ENCODE results near the gene GPR21. TPM values are rescaled to one million over a fixed set of nuclear protein-coding genes. Genes with fewer than 3 reads are reported as not detected.

The GPR21 gene
- total RNA-seq, 4 donors from 2014 or later, result 1.0 to 4.7 (median 1.0) TPM; not detected in 1

- H3K36me3 ChIP-seq, result peaks cover 42% of the 10 kb centered on the region
- H3K9me3 ChIP-seq, result no peaks in the 10 kb centered on the region
- 61% methylated on average over 2 of the region's 2 CpGs for WGBS
- H3K27ac ChIP-seq, result no peak overlapping the region
- H3K27me3 ChIP-seq, result no peaks in the 10 kb centered on the region
- no peak overlapping the region for H3K4me3 ChIP-seq
- no peaks in the 10 kb centered on the region for H3K4me1 ChIP-seq
- TF ChIP-seq EP300 (IDR thresholded peaks at IDR 0.05) (no peak), CTCF (IDR thresholded peaks at IDR 0.05) (no peak), POLR2A (IDR thresholded peaks at IDR 0.05) (no peak), POLR2AphosphoS5 (IDR thresholded peaks at IDR 0.05) (no peak)
- no peak for DNase-seq (ENCODE audit: low spot score in 2 of 2)
These were observed 29.7 kb downstream of the GPR21 start for GRCh38 chr9:123063177-123063598.

GRCh38 chr9:123063896-123064295 lies 30.4 kb downstream of the GPR21 start:
- Histone ChIP-seq H3K27ac (no peak overlapping the region), H3K4me3 (no peak overlapping the region), H3K27me3 (no peaks in the 10 kb centered on the region), H3K36me3 (peaks cover 42% of the 10 kb centered on the region), H3K4me1 (no peaks in the 10 kb centered on the region), H3K9me3 (no peaks in the 10 kb centered on the region)
- no peak for DNase-seq (ENCODE audit: low spot score in 2 of 2)
- 95% methylated on average over 11 of the region's 11 CpGs for WGBS
- TF ChIP-seq POLR2A (IDR thresholded peaks at IDR 0.05), result no peak
- no peak for TF ChIP-seq POLR2AphosphoS5 (IDR thresholded peaks at IDR 0.05)
- no peak for TF ChIP-seq EP300 (IDR thresholded peaks at IDR 0.05)
- TF ChIP-seq CTCF (IDR thresholded peaks at IDR 0.05), result no peak

GRCh38 chr9:123064716-123065115 lies 31.2 kb downstream of the GPR21 start:
- peaks cover 42% of the 10 kb centered on the region for H3K36me3 ChIP-seq
- WGBS, result 66% methylated on average over 2 of the region's 2 CpGs

GRCh38 chr9:123065196-123065595 lies 31.7 kb downstream of the GPR21 start:
- no peak for DNase-seq (ENCODE audit: low spot score in 2 of 2)
- TF ChIP-seq EP300 (IDR thresholded peaks at IDR 0.05) (no peak), CTCF (IDR thresholded peaks at IDR 0.05) (no peak), POLR2AphosphoS5 (IDR thresholded peaks at IDR 0.05) (no peak), POLR2A (IDR thresholded peaks at IDR 0.05) (no peak)
- Histone ChIP-seq H3K27ac (no peak overlapping the region), H3K27me3 (no peaks in the 10 kb centered on the region), H3K36me3 (peaks cover 45% of the 10 kb centered on the region), H3K4me1 (no peaks in the 10 kb centered on the region), H3K4me3 (no peak overlapping the region), H3K9me3 (no peaks in the 10 kb centered on the region)
- 88% methylated on average over 2 of the region's 2 CpGs for WGBS

More at GRCh38 chr9:123064716-123065115, 31.2 kb downstream of the GPR21 start:
- no peaks in the 10 kb centered on the region for H3K4me1 ChIP-seq
- H3K9me3 ChIP-seq, result no peaks in the 10 kb centered on the region
- no peak for TF ChIP-seq EP300 (IDR thresholded peaks at IDR 0.05)
- no peak for TF ChIP-seq CTCF (IDR thresholded peaks at IDR 0.05)
- no peak for TF ChIP-seq POLR2AphosphoS5 (IDR thresholded peaks at IDR 0.05)
- no peak for TF ChIP-seq POLR2A (IDR thresholded peaks at IDR 0.05)
- DNase-seq (ENCODE audit: low spot score in 2 of 2), result no peak
- H3K27me3 ChIP-seq, result no peaks in the 10 kb centered on the region
- no peak overlapping the region for H3K4me3 ChIP-seq
- H3K27ac ChIP-seq, result no peak overlapping the region

- H3K27ac ChIP-seq, result no peak overlapping the region
- no peak overlapping the region for H3K4me3 ChIP-seq
- no peak for TF ChIP-seq EP300 (IDR thresholded peaks at IDR 0.05)
- no peak for TF ChIP-seq CTCF (IDR thresholded peaks at IDR 0.05)
- no peak for TF ChIP-seq POLR2A (IDR thresholded peaks at IDR 0.05)
- TF ChIP-seq POLR2AphosphoS5 (IDR thresholded peaks at IDR 0.05), result no peak
- no peaks in the 10 kb centered on the region for H3K27me3 ChIP-seq
- no peaks in the 10 kb centered on the region for H3K4me1 ChIP-seq
- peaks cover 54% of the 10 kb centered on the region for H3K36me3 ChIP-seq
- DNase-seq (ENCODE audit: low spot score in 2 of 2), result no peak
- 83% methylated on average over 1 of the region's 1 CpG for WGBS
- no peaks in the 10 kb centered on the region for H3K9me3 ChIP-seq
These were observed 33.7 kb downstream of the GPR21 start for GRCh38 chr9:123067136-123067535.

Measured in suprapubic skin (tissue), 4 donors.